Esophagus mucosa (tissue), 1 donor: Measurements from ENCODE around the gene GPN2. TPM values are rescaled to one million over a fixed set of nuclear protein-coding genes. Genes with fewer than 3 reads are reported as not detected.

Source experiments
- ATAC-seq: fragments of 200-7000 bp; cut with Tn5 transposase; one replicate; pipeline ENCODE4 v1.9.1; 2020
- total RNA-seq: library from RNA; stranded (reverse); gene quantifications from one replicate; pipeline ENCODE4 v1.2.4, GENCODE V29; 2023
- donor health status: DM: yes; HTN: yes; CAD: no.

The GPN2 gene
- total RNA-seq, result 20.0 TPM

GRCh38 chr1:26889551-26890466 lies at the start of gene GPN2:
Gene GPN2, minus strand, starts transcription at chr1:26890283. Its CDS starts 187 bp downstream, at chr1:26890096.
- ATAC-seq, result peak; percentile 85

- no peak for ATAC-seq
Measured at GRCh38 chr1:26938659-26939025, 48.6 kb upstream of the GPN2 start.

GRCh38 chr1:26938004-26938658 lies 48.0 kb upstream of the GPN2 start:
- peak; percentile 14 for ATAC-seq

- no peak for ATAC-seq
Measured at GRCh38 chr1:26936823-26937222, 46.7 kb upstream of the GPN2 start.

GRCh38 chr1:26932531-26932930 lies 42.4 kb upstream of the GPN2 start:
- ATAC-seq, result no peak

GRCh38 chr1:26923711-26924110 lies 33.6 kb upstream of the GPN2 start:
- no peak for ATAC-seq

GRCh38 chr1:26922901-26923300 lies 32.8 kb upstream of the GPN2 start:
- no peak for ATAC-seq

- ATAC-seq, result no peak
Measured at GRCh38 chr1:26922431-26922729, 32.3 kb upstream of the GPN2 start.

- peak; percentile 97 for ATAC-seq
Measured at GRCh38 chr1:26921540-26922430, 31.7 kb upstream of the GPN2 start, which contains the start of gene NUDC. Gene NUDC, plus strand, starts transcription at chr1:26921743. Its CDS starts 106 bp downstream, at chr1:26921849.

GRCh38 chr1:26921126-26921539 lies 31.1 kb upstream of the GPN2 start:
- ATAC-seq, result peak; percentile 38

- ATAC-seq, result no peak
Measured at GRCh38 chr1:26915204-26915842, 25.2 kb upstream of the GPN2 start.

GRCh38 chr1:26913754-26914619 lies 23.9 kb upstream of the GPN2 start, which contains the start of gene NR0B2:
Gene NR0B2, minus strand, starts transcription at chr1:26913975. Its CDS starts 35 bp downstream, at chr1:26913940.
- no peak for ATAC-seq

- ATAC-seq, result peak; percentile 12
Measured at GRCh38 chr1:26913389-26913753, 23.3 kb upstream of the GPN2 start.

GRCh38 chr1:26912147-26912490 lies 22.0 kb upstream of the GPN2 start:
- no peak for ATAC-seq

- no peak for ATAC-seq
Measured at GRCh38 chr1:26911399-26912146, 21.5 kb upstream of the GPN2 start.

- no peak for ATAC-seq
Measured at GRCh38 chr1:26910343-26911160, 20.5 kb upstream of the GPN2 start.

GRCh38 chr1:26909951-26910342 lies 19.9 kb upstream of the GPN2 start:
- no peak for ATAC-seq

- peak; percentile 94 for ATAC-seq
Measured at GRCh38 chr1:26907071-26907917, 17.2 kb upstream of the GPN2 start.
